H9 (cell line): ENCODE results near the gene SMTN. TPM values are rescaled to one million over a fixed set of nuclear protein-coding genes. Genes with fewer than 3 reads are reported as not detected.

Source experiments
- DNase-seq: peaks from one replicate; pipeline ENCODE4 v3.0.0-alpha.2; 2017
- H2AFZ ChIP-seq: one replicate; pipeline ENCODE4 v1.6.1; 2013; ENCODE audit warnings: mild to moderate bottlenecking, low read length, control low read depth, moderate library complexity
- H2AK5ac ChIP-seq: 2 replicates; pipeline ENCODE4 v1.6.1; 2013; ENCODE audit warnings: low read length, control low read depth, mixed read lengths; ENCODE audit not compliant: insufficient read length
- H2BK120ac ChIP-seq: one replicate; pipeline ENCODE4 v1.6.1; 2013; ENCODE audit warnings: low read depth, mild to moderate bottlenecking, low read length, control low read depth, inconsistent platforms; ENCODE audit not compliant: poor library complexity, severe bottlenecking
- H2BK12ac ChIP-seq: 2 replicates; pipeline ENCODE4 v1.6.1; 2013; ENCODE audit warnings: low read length, control low read depth, mixed read lengths, low read depth; ENCODE audit not compliant: insufficient read length
- H2BK15ac ChIP-seq: 2 replicates; pipeline ENCODE4 v1.6.1; 2013; ENCODE audit warnings: low read depth, low read length, control low read depth
- H2BK20ac ChIP-seq: one replicate; pipeline ENCODE4 v1.6.1; 2013; ENCODE audit warnings: low read depth, mild to moderate bottlenecking, low read length, control low read depth, inconsistent platforms; ENCODE audit not compliant: poor library complexity, severe bottlenecking
- H2BK5ac ChIP-seq: 2 replicates; pipeline ENCODE4 v1.6.1; 2013; ENCODE audit warnings: low read length, control low read depth, mixed read lengths; ENCODE audit not compliant: insufficient read length
- H3K14ac ChIP-seq: 2 replicates; pipeline ENCODE4 v1.6.1; 2013; ENCODE audit warnings: low read length, control low read depth; ENCODE audit not compliant: insufficient read depth
- H3K18ac ChIP-seq: 2 replicates; pipeline ENCODE4 v1.6.1; 2013; ENCODE audit warnings: low read depth, mild to moderate bottlenecking, mixed read lengths, low read length, control low read depth; ENCODE audit not compliant: insufficient read length
- H3K23ac ChIP-seq: 2 replicates; pipeline ENCODE4 v1.6.1; 2013; ENCODE audit warnings: low read length, control low read depth, mixed read lengths, low read depth; ENCODE audit not compliant: insufficient read length
- H3K23me2 ChIP-seq: 2 replicates; pipeline ENCODE4 v1.6.1; 2013; ENCODE audit warnings: low read depth, mild to moderate bottlenecking, mixed read lengths, low read length, control low read depth; ENCODE audit not compliant: insufficient read length, poor library complexity, severe bottlenecking
- H3K27ac ChIP-seq: 2 replicates; pipeline ENCODE4 v1.5.1; 2013; ENCODE audit warnings: low read length, control low read depth, mixed read lengths, low read depth; ENCODE audit not compliant: insufficient read length
- H3K27me3 ChIP-seq: 2 replicates; pipeline ENCODE4 v1.6.1; 2013; ENCODE audit warnings: low read length, control low read depth, inconsistent platforms; ENCODE audit not compliant: insufficient read depth
- H3K4ac ChIP-seq: 2 replicates; pipeline ENCODE4 v1.6.1; 2013; ENCODE audit warnings: low read depth, mild to moderate bottlenecking, control low read depth, inconsistent platforms, low read length, moderate library complexity
- H3K4me1 ChIP-seq: 2 replicates; pipeline ENCODE4 v1.6.1; 2013; ENCODE audit warnings: low read length, control low read depth, inconsistent platforms; ENCODE audit not compliant: insufficient read depth
- H3K4me2 ChIP-seq: 2 replicates; pipeline ENCODE4 v1.6.1; 2013; ENCODE audit warnings: low read length, control low read depth, mixed read lengths; ENCODE audit not compliant: insufficient read length, insufficient read depth
- H3K56ac ChIP-seq: 2 replicates; pipeline ENCODE4 v1.6.1; 2013; ENCODE audit warnings: low read depth, mild to moderate bottlenecking, mixed read lengths, low read length, control low read depth; ENCODE audit not compliant: insufficient read length
- H3K79me1 ChIP-seq: 2 replicates; pipeline ENCODE4 v1.6.1; 2013; ENCODE audit warnings: low read depth, mild to moderate bottlenecking, moderate library complexity, low read length, control low read depth, inconsistent platforms; ENCODE audit not compliant: insufficient read depth, poor library complexity, severe bottlenecking
- H3K79me2 ChIP-seq: 2 replicates; pipeline ENCODE4 v1.6.1; 2013; ENCODE audit warnings: low read length, control low read depth, inconsistent platforms; ENCODE audit not compliant: insufficient read depth
- H3K9ac ChIP-seq: 2 replicates; pipeline ENCODE4 v1.6.1; 2013; ENCODE audit warnings: low read length, control low read depth, mixed read lengths; ENCODE audit not compliant: insufficient read length; ENCODE audit errors: extremely low read depth
- H3K9me3 ChIP-seq: one replicate; pipeline ENCODE4 v1.6.1; 2013; ENCODE audit warnings: low read depth, low read length, inconsistent platforms; ENCODE audit not compliant: control insufficient read depth
- H3T11ph ChIP-seq: one replicate; pipeline ENCODE4 v1.6.1; 2013; ENCODE audit warnings: mild to moderate bottlenecking, low read length, control low read depth, inconsistent platforms
- H4K20me1 ChIP-seq: one replicate; pipeline ENCODE4 v1.6.1; 2013; ENCODE audit not compliant: control insufficient read depth, insufficient read length, insufficient read depth
- H4K5ac ChIP-seq: 2 replicates; pipeline ENCODE4 v1.6.1; 2013; ENCODE audit warnings: low read depth, mild to moderate bottlenecking, mixed read lengths, low read length, control low read depth; ENCODE audit not compliant: insufficient read length
- H4K8ac ChIP-seq: replicated peaks from 2 replicates; pipeline ENCODE4 v1.6.1; 2013; ENCODE audit warnings: low read length, control low read depth, mixed read lengths, low read depth; ENCODE audit not compliant: insufficient read length
- H4K91ac ChIP-seq: 2 replicates; pipeline ENCODE4 v1.6.1; 2013; ENCODE audit warnings: low read depth, mild to moderate bottlenecking, moderate library complexity, mixed read lengths, low read length, control low read depth; ENCODE audit not compliant: insufficient read length
- H3K27ac Mint-ChIP-seq, 3 experiments: 2 replicates in 2 of 3; 3 replicates in 1 of 3; pipeline ENCODE4 v1.8.0; 2020 to 2021; ENCODE audit warnings: mixed read lengths in 3 of 3, mild to moderate bottlenecking in 1 of 3, moderate library complexity in 1 of 3
- H3K27me3 Mint-ChIP-seq: 2 replicates; pipeline ENCODE4 v1.8.0; 2021; ENCODE audit warnings: low read depth, mild to moderate bottlenecking, moderate library complexity, mixed read lengths
- H3K36me3 Mint-ChIP-seq, 3 experiments: 2 replicates in 2 of 3; 3 replicates in 1 of 3; pipeline ENCODE4 v1.8.0; 2020 to 2021; ENCODE audit warnings: low read depth in 3 of 3, mixed read lengths in 3 of 3; ENCODE audit not compliant: insufficient read depth in 1 of 3
- H3K4me1 Mint-ChIP-seq, 2 experiments: 2 replicates each; pipeline ENCODE4 v1.8.0; 2020; ENCODE audit warnings: mixed read lengths in 2 of 2
- H3K4me3 Mint-ChIP-seq, 2 experiments: 2 replicates in 1 of 2; 3 replicates in 1 of 2; pipeline ENCODE4 v1.8.0; 2020 to 2021; ENCODE audit warnings: mild to moderate bottlenecking in 2 of 2, mixed read lengths in 2 of 2, moderate library complexity in 1 of 2
- H3K9me3 Mint-ChIP-seq, 2 experiments: 2 replicates in 1 of 2; 3 replicates in 1 of 2; pipeline ENCODE4 v1.8.0; 2020; ENCODE audit warnings: mild to moderate bottlenecking in 2 of 2, mixed read lengths in 2 of 2, moderate library complexity in 1 of 2
- CTCF ChIP-seq: fragments of 200-600 bp; sonication (generic); conservative IDR thresholded peaks from 3 replicates; pipeline ENCODE4 v1.8.0; 2021; ENCODE audit warnings: antibody characterized with exemption, mild to moderate bottlenecking
- WGBS: extraction: QIAGEN DNeasy Blood & Tissue Kit; methylation state at CpG from one replicate; pipeline ENCODE4 v1.1.7; 2013; ENCODE audit warnings: missing lambda C conversion rate, low lambda C conversion rate, mixed read lengths; ENCODE audit not compliant: insufficient read length; ENCODE audit errors: extremely low coverage; 5-methylcytosine and 5-hydroxymethylcytosine counted together
- total RNA-seq: library from RNA; stranded (reverse); gene quantifications from 2 replicates; pipeline ENCODE4 v1.2.1, GENCODE V29; 2021

The SMTN gene
- total RNA-seq, 1 experiment from 2014 or later: 23.4 TPM

GRCh38 chr22:31140746-31141145 is 59.6 kb downstream of the SMTN start:
- Histone ChIP-seq H3K79me2 (peaks cover 10% of the 10 kb centered on the region; the same call in 1 of the 2 replicates), H2BK5ac (no peak overlapping the region)
- H3K27ac Mint-ChIP-seq: peak overlapping the region in 2 of 3 experiments; percentile 53 to 91; a peak in 3 of 7 replicates

More at GRCh38 chr22:31140746-31141145, 59.6 kb downstream of the SMTN start:
- no peak overlapping the region for H2AFZ ChIP-seq
- no peak overlapping the region for H3K4me2 ChIP-seq
- peaks cover 9% of the 10 kb centered on the region for H3K79me1 ChIP-seq
- no peak overlapping the region for H3K9ac ChIP-seq
- H3K4ac ChIP-seq: peak overlapping the region; percentile 3; the same call in 1 of the 2 replicates
- Mint-ChIP-seq H3K27me3 (peaks cover 12% of the 10 kb centered on the region), H3K9me3 (peaks cover 8 to 11% of the 10 kb centered on the region in 2 experiments), H3K4me3 (no peak overlapping the region; a peak in 1 of 5 replicates), H3K36me3 (peaks cover 10 to 19% (median 12%) of the 10 kb centered on the region in 3 experiments; a peak in 6 of 7 replicates), H3K4me1 (peaks cover 15 to 20% of the 10 kb centered on the region in 2 experiments)
- H2BK15ac ChIP-seq: no peak overlapping the region
- peaks cover 7% of the 10 kb centered on the region; the same call in 1 of the 2 replicates for H3K4me1 ChIP-seq
- H2AK5ac ChIP-seq: peak overlapping the region; percentile 34
- H4K20me1 ChIP-seq: no peaks in the 10 kb centered on the region
- H3K18ac ChIP-seq: peak overlapping the region; percentile 51
- no peak overlapping the region for H2BK20ac ChIP-seq
- H3K27ac ChIP-seq: no peak overlapping the region
- H4K8ac ChIP-seq: no peak overlapping the region
- H4K5ac ChIP-seq: no peak overlapping the region
- no peaks in the 10 kb centered on the region for H3K9me3 ChIP-seq
- H3K23me2 ChIP-seq: peaks cover 11% of the 10 kb centered on the region
- H4K91ac ChIP-seq: peak overlapping the region; percentile 37
- DNase-seq: no peak
- peak overlapping the region; percentile 47 for H2BK12ac ChIP-seq
- WGBS: no CpG with 5 or more reads among the region's 5 CpGs
- H3K14ac ChIP-seq: no peak overlapping the region; the same call in 1 of the 2 replicates
- no peak overlapping the region for H3T11ph ChIP-seq
- no peak overlapping the region for H3K56ac ChIP-seq
- H3K27me3 ChIP-seq: no peaks in the 10 kb centered on the region
- H2BK120ac ChIP-seq: no peak overlapping the region
- no peak for TF ChIP-seq CTCF
- H3K23ac ChIP-seq: no peak overlapping the region
